HK-2 (cell line): Measurements from ENCODE around the gene ING3.
"Not testable (repeated sequence)": the region's sequence is repeated elsewhere in the genome, so short reads cannot be mapped to it uniquely, and the experiment has no call there.

Source experiments
- DNase-seq: peaks from one replicate; pipeline ENCODE4 v3.0.0-alpha.2; 2018; ENCODE audit not compliant: unreplicated experiment

The ING3 gene

DNA sequence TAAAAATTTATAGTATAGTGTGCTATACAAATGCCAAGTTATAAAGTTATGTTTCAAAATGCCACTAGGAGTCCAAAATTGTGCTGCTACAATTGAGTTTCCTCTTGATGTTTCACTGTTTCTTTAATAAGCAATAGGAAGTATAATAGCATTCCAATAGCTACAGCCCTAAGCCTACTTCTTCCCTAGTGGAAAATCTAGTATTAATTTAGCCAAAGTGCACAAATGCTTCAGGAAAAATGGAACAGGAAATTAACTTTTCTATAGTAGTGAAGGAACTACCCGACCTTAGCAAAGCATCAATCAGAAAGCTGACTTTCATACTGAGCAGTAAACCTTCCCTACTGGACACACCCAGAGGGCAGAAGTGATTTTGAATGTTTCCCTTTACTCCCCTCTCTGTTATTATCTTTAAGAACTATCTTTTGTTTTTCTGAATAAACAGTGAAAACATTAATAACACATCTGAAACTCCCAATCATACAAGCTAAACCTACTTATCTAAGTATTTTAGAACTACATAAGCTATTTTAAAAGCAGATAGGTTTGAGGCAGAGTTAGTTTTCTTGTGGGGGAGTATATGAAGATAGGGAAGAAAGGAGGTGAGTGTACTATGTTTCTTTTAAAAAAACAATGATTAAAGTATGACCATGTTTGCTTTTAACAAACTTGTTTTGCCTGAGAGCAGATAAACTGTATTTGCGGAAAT is 51.6 kb downstream of the ING3 start:
- DNase-seq, result no peak

DNA sequence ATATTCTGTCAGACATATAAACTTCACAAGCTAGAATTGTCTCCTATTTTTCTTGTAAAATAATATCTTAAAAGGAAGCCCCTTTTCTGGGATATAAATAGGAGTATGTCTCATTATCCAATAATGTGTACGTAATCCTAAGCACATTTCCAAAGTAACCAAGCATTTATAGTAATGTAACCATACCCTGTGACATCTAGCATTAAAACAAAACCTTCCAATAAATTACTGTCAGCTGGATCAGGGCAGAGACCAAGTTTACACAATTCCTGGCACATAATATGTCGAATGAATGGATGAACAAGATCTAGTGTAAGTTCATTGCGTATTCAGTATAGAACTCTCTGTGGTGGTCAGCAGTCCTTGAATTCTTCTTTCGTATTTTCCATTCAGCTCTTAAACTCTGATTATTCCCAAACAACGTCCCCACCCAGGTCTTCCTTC is 52.2 kb downstream of the ING3 start:
- no peak for DNase-seq

DNA sequence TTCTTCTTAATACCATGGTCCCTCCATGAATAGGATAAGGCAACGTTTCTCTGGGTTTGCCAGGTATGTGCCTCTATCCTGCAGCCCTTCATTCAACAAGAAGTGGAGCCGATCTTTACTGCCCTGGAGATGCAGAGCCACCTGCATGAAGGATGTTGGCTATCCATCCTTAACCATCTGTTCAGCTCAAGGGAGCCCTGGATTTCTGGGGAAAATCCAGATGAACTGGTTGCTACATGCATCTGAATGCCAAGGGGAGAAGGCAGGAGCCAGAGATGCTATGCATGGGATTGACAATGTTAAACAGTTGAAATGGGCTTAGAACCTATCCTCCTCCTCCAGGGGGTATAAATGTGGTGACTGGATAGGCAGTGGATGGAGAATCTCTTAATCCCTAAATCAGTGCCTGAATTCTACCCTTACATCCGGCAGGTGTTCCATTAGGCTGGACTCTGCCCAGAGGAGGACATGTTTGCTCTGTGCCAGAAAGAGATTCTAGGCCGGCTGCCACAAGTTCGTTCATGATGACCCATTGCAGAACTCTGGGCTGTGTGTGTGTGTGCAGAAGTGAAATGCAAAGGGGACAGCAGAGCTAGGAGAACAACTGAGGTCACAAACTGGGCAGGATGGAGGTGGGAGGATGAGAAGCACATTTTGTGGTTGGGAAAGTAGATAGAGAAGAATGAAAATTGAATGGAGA is 53.6 kb downstream of the ING3 start:
- no peak for DNase-seq

DNA sequence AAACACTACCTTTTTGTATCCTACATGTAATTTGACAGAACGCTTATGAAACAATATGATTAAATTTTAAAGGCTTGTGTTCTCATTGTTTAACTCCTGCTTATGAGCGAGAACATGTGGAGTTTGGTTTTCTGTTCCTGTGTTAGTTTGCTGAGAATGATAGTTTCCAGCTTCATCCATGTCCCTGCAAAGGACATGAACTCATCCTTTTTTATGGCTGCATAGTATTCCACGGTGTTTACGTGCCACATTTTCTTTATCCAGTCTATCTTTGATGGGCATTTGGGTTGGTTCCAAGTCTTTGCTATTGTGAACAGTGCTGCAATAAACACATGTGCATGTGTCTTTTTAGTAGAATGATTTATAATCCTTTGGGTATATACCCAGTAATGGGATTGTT is 54.5 kb downstream of the ING3 start:
- not testable (repeated sequence) for DNase-seq

DNA sequence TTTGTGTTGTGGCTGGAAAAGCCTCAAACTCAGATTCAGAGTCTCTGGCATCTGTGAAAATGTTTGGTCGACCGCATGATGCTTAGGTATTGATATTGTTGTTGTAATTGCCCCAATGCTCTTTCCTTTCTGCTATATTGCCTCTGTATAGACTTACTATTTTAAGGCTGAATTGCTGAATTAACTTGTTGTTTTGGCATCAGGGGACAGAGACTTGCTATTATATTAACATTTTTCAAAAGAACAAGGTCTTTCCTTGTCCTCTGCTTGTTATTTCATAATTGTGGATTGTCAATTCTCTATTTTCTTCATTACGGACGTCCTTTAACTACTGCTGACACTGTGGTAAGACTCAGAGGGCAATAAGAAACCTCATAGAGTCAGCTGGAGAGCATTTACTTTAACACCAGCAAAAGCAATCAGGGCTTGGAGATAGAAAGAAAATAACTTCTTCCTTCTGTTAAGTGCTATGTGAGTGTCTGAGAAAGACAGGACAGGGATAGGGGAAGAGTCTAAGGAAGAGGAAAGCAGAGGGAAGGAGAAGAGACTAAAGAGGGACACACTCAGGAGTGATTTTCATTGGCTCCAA is 55.5 kb downstream of the ING3 start:
- DNase-seq, result no peak

DNA sequence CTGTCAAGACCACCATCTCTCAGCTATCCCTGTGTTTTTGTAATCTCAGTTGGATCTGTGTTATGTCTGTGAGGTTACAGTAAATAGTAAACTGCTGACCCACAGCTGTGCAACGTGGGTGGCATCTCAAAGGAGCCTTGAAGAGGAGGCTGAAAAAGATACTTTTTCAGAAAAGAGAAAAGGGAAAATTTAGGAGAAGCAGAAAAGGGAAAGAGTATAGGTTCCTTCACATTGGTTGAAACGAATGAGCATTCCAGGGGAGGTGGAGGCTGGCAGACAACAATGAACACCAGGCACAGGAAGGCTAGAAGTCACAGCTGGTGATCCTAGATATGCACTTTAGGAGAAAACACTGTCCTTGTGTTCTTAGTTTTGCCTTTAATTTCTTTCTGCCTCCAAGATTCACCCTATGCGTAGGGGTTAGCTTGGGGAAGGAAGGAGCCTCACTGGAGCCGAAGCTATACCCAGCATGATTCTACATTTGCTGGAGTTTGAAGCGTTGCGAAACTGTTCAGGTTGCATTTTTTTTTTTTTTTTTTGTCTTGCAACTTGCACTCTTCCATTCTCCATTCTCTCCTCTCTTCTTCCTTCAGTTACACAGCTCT is 56.2 kb downstream of the ING3 start:
- DNase-seq, result no peak

DNA sequence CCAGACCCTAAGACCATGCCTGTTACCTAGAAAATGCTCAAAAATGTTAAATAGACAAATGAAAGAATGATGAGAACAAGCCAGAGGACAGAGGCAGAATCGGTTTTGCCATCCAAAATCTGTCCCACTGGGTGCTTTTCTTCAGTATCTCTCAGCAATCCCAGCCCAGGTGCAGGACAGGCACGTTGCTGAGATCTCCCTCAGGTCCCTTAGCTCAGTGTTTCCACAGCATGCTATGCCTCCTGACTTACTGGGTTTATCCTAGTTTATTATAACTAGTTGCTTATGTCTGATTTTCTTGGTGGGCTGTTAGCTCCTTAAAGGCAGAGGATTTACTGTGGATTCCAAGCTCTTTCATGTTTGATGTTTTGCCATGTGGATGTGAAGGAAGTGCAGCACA is 58.2 kb downstream of the ING3 start:
- DNase-seq, result no peak

DNA sequence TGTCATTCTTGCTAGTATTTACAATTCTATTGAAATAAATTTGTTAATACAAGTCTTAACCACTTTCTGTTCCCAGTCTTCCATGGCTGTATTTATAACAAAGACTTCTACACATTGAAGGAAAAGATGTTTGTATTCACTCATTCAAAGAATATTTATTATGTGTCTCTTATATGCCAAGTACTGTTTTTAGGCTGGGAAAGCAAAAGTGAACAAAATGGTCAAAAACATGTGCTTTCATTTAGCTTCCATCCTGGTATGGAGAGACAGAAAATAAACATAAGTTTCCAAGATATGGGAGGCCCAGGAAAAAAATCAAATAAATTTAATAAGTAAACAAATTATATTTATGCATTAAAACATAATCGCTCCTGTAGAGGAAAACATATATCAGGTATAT is 60.8 kb downstream of the ING3 start:
- DNase-seq, result no peak

DNA sequence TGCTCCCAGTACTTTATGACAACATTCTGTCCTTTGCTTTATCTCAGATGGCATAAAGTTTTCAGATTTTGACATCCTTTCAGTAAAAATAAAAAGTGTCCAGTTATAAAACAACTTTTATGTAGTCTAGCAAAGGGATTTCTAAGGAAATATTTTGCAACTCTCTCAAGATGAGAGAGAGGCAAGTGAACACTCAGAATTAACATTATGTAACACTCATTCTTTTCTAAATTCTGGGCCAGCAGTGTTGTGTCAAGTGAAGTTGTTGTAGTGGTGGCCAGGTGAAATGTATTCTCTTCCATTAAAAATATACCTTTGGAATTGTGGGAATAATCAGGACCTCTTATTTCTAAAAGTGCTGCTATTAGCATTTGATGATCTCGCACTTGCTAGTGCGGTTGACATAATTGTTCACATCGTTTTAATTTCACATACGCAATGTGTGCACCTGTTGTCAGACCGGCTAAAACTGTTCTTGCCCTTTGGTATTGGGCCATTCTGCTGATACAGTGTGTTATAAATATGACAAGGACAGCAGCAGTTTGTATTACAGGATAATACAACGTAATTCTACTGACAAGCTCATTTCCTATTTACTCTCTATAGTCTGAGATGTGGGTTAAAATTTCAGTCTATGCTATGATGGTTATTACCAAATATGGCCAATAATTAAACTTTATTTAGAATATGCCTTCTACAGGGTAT is 61.7 kb downstream of the ING3 start:
- DNase-seq, result no peak

DNA sequence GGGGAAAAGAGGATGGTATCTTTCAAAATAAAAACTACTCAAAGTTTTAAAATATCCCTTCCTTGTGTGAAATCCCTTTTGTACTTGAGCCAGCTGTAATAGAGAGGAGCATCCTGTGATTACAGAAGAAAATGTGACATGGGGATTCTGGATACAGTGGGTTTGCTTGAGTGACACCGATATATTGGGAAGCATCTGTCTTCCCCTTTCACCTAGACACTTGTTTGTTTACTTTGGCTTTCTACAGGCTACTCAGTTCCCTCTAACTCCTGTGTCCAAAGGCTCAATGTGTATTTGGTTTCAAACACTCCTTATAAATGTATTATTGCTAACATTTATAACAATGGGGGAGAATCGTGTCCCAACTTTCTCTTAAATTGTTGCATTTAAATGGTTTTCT is 62.3 kb downstream of the ING3 start:
- no peak for DNase-seq

DNA sequence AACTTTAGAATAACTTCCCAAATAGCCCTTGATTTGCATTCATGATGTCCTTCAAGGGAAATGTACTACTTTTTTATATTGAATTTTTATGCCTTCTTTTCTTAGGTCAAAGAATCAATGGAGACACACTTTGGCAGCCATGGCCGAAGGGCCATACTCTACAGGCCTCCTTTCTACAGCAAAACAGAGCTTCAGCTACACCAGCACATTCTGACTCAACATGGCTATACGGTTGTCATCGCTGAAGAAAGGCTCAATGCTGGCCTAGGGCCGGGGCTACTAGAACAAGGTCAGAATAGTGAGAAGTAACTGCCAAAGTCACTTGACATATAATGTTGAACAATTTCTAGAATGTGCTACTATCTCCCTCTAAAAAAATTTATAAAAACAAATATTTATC is 65.0 kb downstream of the ING3 start:
- DNase-seq, result no peak

DNA sequence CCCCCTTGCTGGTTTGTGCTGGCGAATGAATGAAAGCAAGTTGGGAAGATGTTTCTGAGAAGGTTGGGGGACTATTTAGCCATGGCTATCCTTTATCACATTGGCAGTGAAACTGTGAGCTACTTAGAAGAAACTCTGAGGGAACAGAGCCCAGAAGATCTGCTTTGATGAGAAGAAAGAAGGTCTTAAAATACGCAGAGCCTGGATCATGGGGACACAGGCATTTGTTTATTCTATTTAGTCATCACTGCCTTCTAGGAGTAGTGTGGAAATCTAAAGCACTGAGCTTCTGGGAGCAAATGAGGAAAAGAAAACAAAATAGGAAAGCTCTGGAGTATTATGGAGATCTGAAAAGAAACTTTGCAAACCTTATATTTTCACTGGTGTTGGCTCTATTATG is 66.4 kb downstream of the ING3 start:
- DNase-seq, result no peak

DNA sequence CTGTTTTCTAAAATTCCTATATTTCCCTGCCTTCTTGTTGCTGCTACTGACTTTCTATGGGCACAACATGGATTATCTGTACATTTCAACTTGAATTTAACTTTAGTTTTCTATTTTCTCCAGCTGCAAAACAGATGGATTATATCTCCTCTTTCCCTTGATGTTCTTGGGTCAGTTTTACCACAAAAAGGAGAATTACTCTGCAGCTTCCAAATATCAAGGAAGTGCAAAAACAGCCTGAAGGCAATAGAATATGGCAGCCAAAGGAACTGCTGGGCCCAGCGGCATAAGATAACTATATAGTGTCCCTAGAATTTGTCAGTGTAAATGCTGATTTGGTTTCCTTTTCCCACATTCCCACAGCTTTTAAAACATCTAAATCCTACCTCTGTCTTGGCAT is 67.0 kb downstream of the ING3 start:
- DNase-seq, result no peak

DNA sequence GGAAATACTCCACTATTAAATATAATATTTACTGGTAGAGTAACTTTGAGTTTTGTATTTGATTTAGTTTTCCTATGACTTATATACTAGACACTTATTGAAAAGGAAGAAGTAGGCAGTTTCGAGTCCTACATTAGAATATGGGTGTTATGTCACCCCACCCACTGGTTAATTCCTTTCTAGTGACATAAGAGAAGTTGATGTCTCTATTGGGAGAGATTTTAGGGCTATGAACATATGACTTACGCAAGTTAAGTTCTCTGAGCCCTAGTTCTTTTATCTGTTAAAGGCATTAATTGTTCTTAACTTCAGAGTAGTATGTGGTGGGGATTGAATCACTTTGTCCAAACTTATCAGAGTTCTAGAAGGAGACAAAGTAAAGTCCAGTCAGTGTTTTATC is 68.4 kb downstream of the ING3 start:
- DNase-seq, result no peak

DNA sequence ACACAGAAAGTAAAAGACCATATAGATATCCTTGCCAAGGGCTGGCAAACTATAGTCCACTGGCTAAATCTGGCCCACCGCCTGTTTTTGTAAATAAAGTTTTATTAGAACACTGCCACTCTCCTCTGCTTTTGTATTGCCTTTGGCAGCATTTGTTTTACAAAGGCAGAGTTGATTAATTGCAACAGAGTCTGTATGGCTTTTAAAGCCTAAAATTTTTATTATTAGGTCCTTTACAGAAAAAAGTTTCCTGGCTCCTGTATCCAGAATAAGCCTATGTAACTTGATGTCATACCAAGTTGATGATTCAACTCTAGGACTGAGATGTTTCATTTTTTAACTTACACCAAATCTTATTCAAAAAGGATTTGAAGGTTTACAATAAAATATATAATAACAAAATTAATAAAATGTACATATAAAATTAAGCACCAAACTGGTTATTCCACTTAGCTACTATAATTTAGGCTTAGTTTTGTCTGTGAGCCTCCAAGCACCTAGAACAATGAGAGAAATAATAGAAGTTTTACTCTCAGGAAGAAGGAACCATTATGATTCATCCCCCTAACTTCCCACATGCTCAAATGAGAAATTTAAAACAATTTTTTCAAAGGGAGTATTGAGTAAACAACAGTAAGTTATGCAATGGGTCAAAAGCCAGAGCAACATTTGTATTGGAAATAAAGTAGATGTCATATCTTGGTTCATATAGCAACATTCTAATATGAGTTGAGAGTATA is 69.8 kb downstream of the ING3 start:
- DNase-seq, result no peak

DNA sequence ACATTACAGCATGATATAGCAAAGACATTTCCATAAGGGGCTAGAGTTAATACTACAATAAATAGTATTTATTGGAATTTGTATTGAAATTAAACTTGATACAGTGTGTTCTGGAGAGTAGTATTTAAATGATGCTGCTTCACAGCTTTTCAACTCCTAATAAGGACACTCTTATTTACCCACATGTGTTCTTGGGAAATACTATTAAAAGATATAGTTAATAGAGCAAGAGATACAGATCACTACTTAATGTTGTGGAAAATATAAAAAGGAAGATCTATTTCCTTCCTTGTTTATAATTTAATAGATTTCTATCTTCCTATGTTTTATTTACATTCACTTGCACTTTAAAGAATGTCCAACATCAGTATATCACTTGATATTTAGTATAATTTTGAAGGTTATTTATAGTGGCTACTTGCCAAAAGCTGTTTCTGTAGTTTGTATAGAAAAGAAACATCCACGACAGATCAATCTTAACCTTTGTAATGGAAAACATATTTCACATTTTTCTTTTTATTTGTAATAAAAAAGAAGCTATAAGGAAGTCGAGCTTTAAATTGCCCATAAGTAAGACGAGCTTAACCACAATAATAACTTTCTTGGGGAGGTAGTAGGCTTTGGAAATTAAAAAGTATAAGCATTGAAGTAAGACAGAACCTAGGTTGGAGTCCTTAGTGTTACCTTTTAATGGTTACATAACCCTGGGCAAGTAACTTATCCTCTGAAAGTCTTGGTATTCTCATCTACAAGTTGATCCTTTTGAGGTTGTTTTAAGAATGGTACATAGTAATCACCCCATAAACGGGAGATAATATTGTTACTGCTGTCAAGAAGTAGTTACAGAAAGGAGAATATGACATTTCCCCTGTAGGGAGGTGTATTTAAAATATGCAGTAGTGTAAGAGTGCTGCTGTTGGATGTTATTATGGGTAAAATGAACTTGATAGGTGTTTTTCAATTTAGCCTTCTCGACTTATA is 70.7 kb downstream of the ING3 start:
- no peak for DNase-seq

DNA sequence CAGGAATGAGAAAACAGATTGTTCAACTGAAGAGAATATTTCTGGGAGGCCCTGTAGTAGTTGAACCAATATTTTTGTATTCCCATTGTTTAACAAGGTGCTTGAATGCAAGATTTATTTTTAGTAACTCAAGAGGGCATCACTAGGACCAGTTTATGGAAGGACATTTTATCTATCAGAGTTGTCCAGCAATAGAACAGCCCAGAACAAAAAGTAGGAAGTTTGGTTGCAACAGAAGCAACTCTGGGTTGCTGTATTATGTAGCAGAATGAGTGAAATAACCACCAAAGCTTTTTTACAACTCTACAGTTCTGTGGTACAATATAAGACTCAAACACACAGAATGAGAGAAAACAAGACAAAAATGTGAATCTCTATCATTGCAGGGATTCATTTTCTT is 72.6 kb downstream of the ING3 start:
- DNase-seq, result no peak

DNA sequence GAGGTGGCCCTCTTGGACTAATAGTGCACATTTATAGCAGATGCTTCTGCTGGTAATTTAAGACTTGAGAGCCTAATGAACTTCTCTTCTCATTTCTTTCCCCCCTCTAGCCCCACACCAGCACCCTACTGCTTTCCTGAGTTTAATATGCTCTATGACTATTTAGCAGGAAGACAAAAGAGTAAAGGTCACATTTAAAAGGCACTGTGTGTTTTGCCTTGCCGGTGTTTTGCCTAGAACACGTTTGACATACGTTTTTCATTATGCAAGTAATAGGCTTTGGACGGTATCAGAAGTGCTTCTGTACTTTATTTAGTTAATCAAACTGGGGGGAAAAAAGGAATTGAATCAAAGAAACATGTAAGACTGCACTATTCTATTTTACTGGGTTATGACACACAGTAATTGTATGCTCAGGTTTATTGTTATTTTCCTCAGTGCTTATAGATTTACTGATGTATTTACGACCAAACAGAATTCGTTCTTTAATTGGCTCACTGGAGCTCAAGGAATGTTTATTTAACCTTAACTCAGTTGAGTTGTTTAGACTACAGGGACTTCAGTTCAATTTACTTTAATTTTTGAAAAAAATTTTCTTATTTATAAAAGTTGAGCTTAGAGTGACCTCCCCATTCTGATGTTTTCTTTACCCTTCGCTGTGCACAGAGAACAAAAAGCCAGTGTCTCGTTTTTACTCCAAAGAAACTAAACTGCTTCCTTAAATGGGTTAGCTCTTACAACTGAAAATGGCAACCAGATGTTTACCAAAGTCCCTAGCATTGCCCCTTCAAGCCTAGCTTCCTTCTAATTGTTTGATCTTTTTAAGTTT is 73.3 kb downstream of the ING3 start:
- DNase-seq, result no peak

DNA sequence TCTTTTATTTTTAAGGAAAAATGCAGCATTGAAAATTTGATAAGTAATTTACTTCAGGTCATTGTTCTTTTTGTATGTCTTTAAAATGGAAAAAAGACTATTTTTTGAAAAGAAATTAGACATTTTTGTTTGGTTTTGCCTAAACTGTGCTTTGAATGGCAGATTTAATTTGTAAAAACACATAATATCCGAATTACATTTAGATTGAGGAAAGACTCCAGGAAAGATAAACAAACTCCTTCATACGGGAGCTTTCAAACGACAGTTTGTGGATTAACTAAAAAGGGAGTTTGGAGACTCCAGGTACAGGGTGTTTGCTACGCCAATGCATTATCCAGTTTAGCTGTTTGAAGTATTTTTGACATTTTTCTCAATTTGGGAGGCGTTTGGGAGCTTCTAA is 74.0 kb downstream of the ING3 start:
- no peak for DNase-seq
